WTC11 (cell line): ENCODE data around the gene RBP2. TPM values are rescaled to one million over a fixed set of nuclear protein-coding genes. Genes with fewer than 3 reads are reported as not detected.

Experiments used
- ATAC-seq: fragments of 200-7000 bp; cut with Tn5 transposase; 2 replicates; pipeline ENCODE4 v1.10.0; 2021; ENCODE audit warnings: mild to moderate bottlenecking, moderate library complexity
- CTCF ChIA-PET: fragments of 300-600 bp; sonication (Branson Sonifier 250); formaldehyde crosslinking; loops from one replicate; lab custom pipeline; 2021; ENCODE audit warnings: antibody characterized with exemption; lab: Charles Lee
- POLR2A ChIA-PET: fragments of 350-600 bp; sonication (Branson Sonifier 250); formaldehyde crosslinking; loops from one replicate; lab custom pipeline; 2021; ENCODE audit warnings: antibody characterized with exemption; lab: Charles Lee
- DNase-seq: peaks from one replicate; pipeline ENCODE4 v3.0.0; 2021; ENCODE audit warnings: low spot score
- H3K27ac Mint-ChIP-seq: 2 replicates; pipeline ENCODE4 v1.8.0; 2021; ENCODE audit warnings: mixed read lengths
- H3K27me3 Mint-ChIP-seq: 2 replicates; pipeline ENCODE4 v1.8.0; 2021; ENCODE audit warnings: low read depth, mild to moderate bottlenecking, moderate library complexity, mixed read lengths
- H3K36me3 Mint-ChIP-seq: 2 replicates; pipeline ENCODE4 v1.8.0; 2021; ENCODE audit warnings: mixed read lengths
- H3K4me1 Mint-ChIP-seq: 2 replicates; pipeline ENCODE4 v1.8.0; 2022; ENCODE audit warnings: mixed read lengths
- H3K4me3 Mint-ChIP-seq: 2 replicates; pipeline ENCODE4 v1.8.0; 2021; ENCODE audit warnings: mild to moderate bottlenecking, moderate library complexity, mixed read lengths
- H3K9me3 Mint-ChIP-seq: 2 replicates; pipeline ENCODE4 v1.8.0; 2021; ENCODE audit warnings: mixed read lengths
- ATF3 ChIP-seq: sonication (generic); formaldehyde crosslinking; conservative IDR thresholded peaks from 2 replicates; pipeline ENCODE4 v1.8.1; 2022; ENCODE audit warnings: mild to moderate bottlenecking, missing genetic modification reagents
- E2F4 ChIP-seq: sonication (generic); formaldehyde crosslinking; IDR thresholded peaks from 2 replicates; pipeline ENCODE4 v1.8.1; 2022; ENCODE audit warnings: low read depth, mild to moderate bottlenecking, moderate library complexity, missing genetic modification reagents, borderline replicate concordance
- FOXJ3 ChIP-seq: sonication (generic); formaldehyde crosslinking; IDR thresholded peaks from 2 replicates; pipeline ENCODE4 v1.9.0; 2021; ENCODE audit warnings: missing genetic modification reagents, mild to moderate bottlenecking, borderline replicate concordance
- FOXK1 ChIP-seq: sonication (generic); formaldehyde crosslinking; IDR thresholded peaks from 2 replicates; pipeline ENCODE4 v1.8.0; 2022; ENCODE audit warnings: mild to moderate bottlenecking, moderate library complexity, missing genetic modification reagents
- FOXP1 ChIP-seq: sonication (generic); formaldehyde crosslinking; IDR thresholded peaks from 2 replicates; pipeline ENCODE4 v1.8.0; 2022; ENCODE audit warnings: missing genetic modification reagents, mild to moderate bottlenecking, moderate library complexity, borderline replicate concordance
- GRHL2 ChIP-seq: fragments of 250-450 bp; sonication (Bioruptor Pico); IDR thresholded peaks from 2 replicates; pipeline ENCODE4 v1.8.0; 2022; ENCODE audit warnings: mild to moderate bottlenecking, moderate library complexity; ENCODE audit not compliant: insufficient replicate concordance, severe bottlenecking
- HMGA2 ChIP-seq: fragments of 250-450 bp; sonication (Bioruptor Pico); IDR thresholded peaks from 2 replicates; pipeline ENCODE4 v1.4.0; 2021; ENCODE audit warnings: mild to moderate bottlenecking, moderate library complexity
- IRF1 ChIP-seq: sonication (generic); formaldehyde crosslinking; IDR thresholded peaks from 2 replicates; pipeline ENCODE4 v1.8.0; 2023; ENCODE audit warnings: missing genetic modification reagents
- IRF2 ChIP-seq: sonication (generic); formaldehyde crosslinking; IDR thresholded peaks from 2 replicates; pipeline ENCODE4 v1.8.0; 2022; ENCODE audit warnings: low read depth, missing genetic modification reagents, borderline replicate concordance
- JAZF1 ChIP-seq: fragments of 250-450 bp; sonication (Bioruptor Pico); IDR thresholded peaks from 2 replicates; pipeline ENCODE4 v1.9.0; 2021; ENCODE audit warnings: moderate library complexity, mild to moderate bottlenecking, inconsistent platforms
- JUN ChIP-seq: sonication (generic); formaldehyde crosslinking; IDR thresholded peaks from 2 replicates; pipeline ENCODE4 v1.8.0; 2023; ENCODE audit warnings: mild to moderate bottlenecking, missing genetic modification reagents
- MXD4 ChIP-seq: fragments of 250-450 bp; sonication (Bioruptor Pico); IDR thresholded peaks from 2 replicates; pipeline ENCODE4 v1.8.0; 2021; ENCODE audit warnings: mild to moderate bottlenecking, moderate library complexity, borderline replicate concordance
- MYBL2 ChIP-seq: sonication (generic); formaldehyde crosslinking; IDR thresholded peaks from 2 replicates; pipeline ENCODE4 v1.8.1; 2023; ENCODE audit warnings: mild to moderate bottlenecking, moderate library complexity, missing genetic modification reagents
- NFYB ChIP-seq: sonication (generic); formaldehyde crosslinking; conservative IDR thresholded peaks from 2 replicates; pipeline ENCODE4 v1.8.0; 2022; ENCODE audit warnings: low read depth, missing genetic modification reagents
- NR2C2 ChIP-seq: sonication (generic); formaldehyde crosslinking; IDR thresholded peaks from 2 replicates; pipeline ENCODE4 v1.8.0; 2022; ENCODE audit warnings: mild to moderate bottlenecking, missing genetic modification reagents
- RORB ChIP-seq: fragments of 250-450 bp; sonication (Bioruptor Pico); IDR thresholded peaks from 2 replicates; pipeline ENCODE4 v1.9.0; 2021; ENCODE audit warnings: mild to moderate bottlenecking
- SP1 ChIP-seq: sonication (generic); formaldehyde crosslinking; conservative IDR thresholded peaks from 2 replicates; pipeline ENCODE4 v1.8.1; 2022; ENCODE audit warnings: missing genetic modification reagents
- TP53 ChIP-seq: sonication (generic); formaldehyde crosslinking; IDR thresholded peaks from 2 replicates; pipeline ENCODE4 v1.8.1; 2023; ENCODE audit warnings: mild to moderate bottlenecking, missing genetic modification reagents
- USF1 ChIP-seq: sonication (generic); formaldehyde crosslinking; IDR thresholded peaks from 2 replicates; pipeline ENCODE4 v1.8.0; 2022; ENCODE audit warnings: mild to moderate bottlenecking, missing genetic modification reagents
- ZNF281 ChIP-seq: sonication (generic); formaldehyde crosslinking; IDR thresholded peaks from 2 replicates; pipeline ENCODE4 v1.8.0; 2023; ENCODE audit warnings: mild to moderate bottlenecking, missing genetic modification reagents
- ZNF317 ChIP-seq: sonication (generic); formaldehyde crosslinking; IDR thresholded peaks from 2 replicates; pipeline ENCODE4 v1.8.1; 2023; ENCODE audit warnings: low read depth, mild to moderate bottlenecking, moderate library complexity, missing genetic modification reagents, borderline replicate concordance
- ZNF423 ChIP-seq: fragments of 250-450 bp; sonication (Bioruptor Pico); IDR thresholded peaks from 2 replicates; pipeline ENCODE4 v2.1.2; 2022; ENCODE audit warnings: mild to moderate bottlenecking, moderate library complexity
- ZNF532 ChIP-seq: fragments of 250-450 bp; sonication (Bioruptor Pico); IDR thresholded peaks from 2 replicates; pipeline ENCODE4 v1.9.0; 2021; ENCODE audit warnings: mild to moderate bottlenecking, borderline replicate concordance
- ZNF671 ChIP-seq: fragments of 250-450 bp; sonication (Bioruptor Pico); IDR thresholded peaks from 2 replicates; pipeline ENCODE4 v1.8.0; 2021; ENCODE audit warnings: mild to moderate bottlenecking
- total RNA-seq: library from RNA; stranded (reverse); gene quantifications from 3 replicates; pipeline ENCODE4 v1.2.3, GENCODE V29; 2021

RBP2 gene
- total RNA-seq, 1 experiment from 2014 or later = not detected

GRCh38 chr3:139468399-139468798 is 7.9 kb downstream of the RBP2 start:
- TF ChIP-seq FOXJ3 (no peak), FOXP1 (no peak), HMGA2 (CRISPR knock-in tag) (no peak), ZNF671 (CRISPR knock-in tag) (no peak), FOXK1 (no peak), ATF3 (CRISPR knock-in tag) (no peak), JAZF1 (CRISPR knock-in tag) (no peak), ZNF423 (CRISPR knock-in tag) (no peak), E2F4 (CRISPR knock-in tag) (no peak), IRF2 (no peak), GRHL2 (no peak), JUN (CRISPR knock-in tag) (no peak), SP1 (no peak), TP53 (no peak), ZNF317 (no peak), IRF1 (CRISPR knock-in tag) (no peak), MYBL2 (no peak), NFYB (CRISPR knock-in tag) (no peak), ZNF532 (CRISPR knock-in tag) (no peak), RORB (CRISPR knock-in tag) (no peak)
- Mint-ChIP-seq H3K27ac (no peak overlapping the region), H3K4me1 (peaks cover 3% of the 10 kb centered on the region; the same call in 1 of the 2 replicates), H3K27me3 (no peaks in the 10 kb centered on the region), H3K4me3 (no peak overlapping the region), H3K9me3 (no peaks in the 10 kb centered on the region), H3K36me3 (no peaks in the 10 kb centered on the region)
- DNase-seq (no peak), ATAC-seq (no peak)
- CTCF ChIA-PET = no interaction called here
- POLR2A ChIA-PET = no interaction called here

- DNase-seq (no peak), ATAC-seq (no peak)
- H3K27ac Mint-ChIP-seq = no peak overlapping the region
- no peaks in the 10 kb centered on the region for H3K36me3 Mint-ChIP-seq
- CTCF ChIA-PET = no interaction called here
- H3K4me3 Mint-ChIP-seq = no peak overlapping the region
- H3K27me3 Mint-ChIP-seq = no peaks in the 10 kb centered on the region
- no peaks in the 10 kb centered on the region for H3K9me3 Mint-ChIP-seq
- H3K4me1 Mint-ChIP-seq = peaks cover 3% of the 10 kb centered on the region; the same call in 1 of the 2 replicates
- POLR2A ChIA-PET = no interaction called here
- TF ChIP-seq MXD4 (CRISPR knock-in tag) (no peak), ZNF317 (no peak), ZNF532 (CRISPR knock-in tag) (no peak), NR2C2 (no peak), NFYB (CRISPR knock-in tag) (no peak), USF1 (no peak), ZNF281 (no peak)
Measured at GRCh38 chr3:139466360-139466759, 10.0 kb downstream of the RBP2 start.
